Fibroblast of lung (primary cell): Measurements from ENCODE around the gene PCDH12.

Experiments used
- EZH2 ChIP-seq: IDR thresholded peaks from 2 replicates; pipeline ENCODE4 v1.5.1; 2012; ENCODE audit warnings: low read length, control low read depth, mild to moderate bottlenecking; ENCODE audit errors: missing control alignments
- TF ChIP-seq, protein P1 (sequence below), 2 donors: IDR thresholded peaks in 1 of 2; conservative IDR thresholded peaks in 1 of 2; 1 replicate in 1 of 2; 2 replicates in 1 of 2; pipeline ENCODE4 v1.5.1; 2011 to 2012; ENCODE audit warnings: low read length in 2 of 2, control low read depth in 1 of 2, inconsistent platforms in 1 of 2, low read depth in 1 of 2, mild to moderate bottlenecking in 1 of 2

DNA sequence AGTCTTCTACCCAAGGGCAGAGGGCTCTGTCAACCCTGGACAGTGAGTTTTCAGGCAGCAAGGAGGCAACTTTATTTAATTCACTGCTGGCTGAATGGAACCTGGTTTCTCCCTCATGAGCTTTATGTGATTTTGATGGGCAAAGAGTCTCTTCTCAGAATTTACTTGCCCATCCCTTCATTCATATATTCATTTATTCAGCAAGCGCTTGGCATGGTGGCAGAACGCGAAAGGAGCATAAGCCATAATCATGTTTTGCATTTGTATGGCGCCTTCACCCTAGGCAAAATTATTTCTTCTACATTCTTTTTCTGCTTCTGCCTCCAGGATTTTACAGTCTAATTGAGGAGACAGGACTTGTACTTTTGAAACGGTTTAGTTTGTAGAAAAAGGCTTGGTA is 26.3 kb downstream of the PCDH12 start:
- TF ChIP-seq, protein P1, sequence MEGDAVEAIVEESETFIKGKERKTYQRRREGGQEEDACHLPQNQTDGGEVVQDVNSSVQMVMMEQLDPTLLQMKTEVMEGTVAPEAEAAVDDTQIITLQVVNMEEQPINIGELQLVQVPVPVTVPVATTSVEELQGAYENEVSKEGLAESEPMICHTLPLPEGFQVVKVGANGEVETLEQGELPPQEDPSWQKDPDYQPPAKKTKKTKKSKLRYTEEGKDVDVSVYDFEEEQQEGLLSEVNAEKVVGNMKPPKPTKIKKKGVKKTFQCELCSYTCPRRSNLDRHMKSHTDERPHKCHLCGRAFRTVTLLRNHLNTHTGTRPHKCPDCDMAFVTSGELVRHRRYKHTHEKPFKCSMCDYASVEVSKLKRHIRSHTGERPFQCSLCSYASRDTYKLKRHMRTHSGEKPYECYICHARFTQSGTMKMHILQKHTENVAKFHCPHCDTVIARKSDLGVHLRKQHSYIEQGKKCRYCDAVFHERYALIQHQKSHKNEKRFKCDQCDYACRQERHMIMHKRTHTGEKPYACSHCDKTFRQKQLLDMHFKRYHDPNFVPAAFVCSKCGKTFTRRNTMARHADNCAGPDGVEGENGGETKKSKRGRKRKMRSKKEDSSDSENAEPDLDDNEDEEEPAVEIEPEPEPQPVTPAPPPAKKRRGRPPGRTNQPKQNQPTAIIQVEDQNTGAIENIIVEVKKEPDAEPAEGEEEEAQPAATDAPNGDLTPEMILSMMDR (conservative IDR thresholded peaks at IDR 0.05 in 1 of 2, IDR thresholded peaks at IDR 0.05 in 1 of 2; ENCODE audit: low read depth in 1 of 2, low read length in 2 of 2), result no peak
- no peak for TF ChIP-seq EZH2
